Mesendoderm (in vitro differentiated cells): ENCODE results near the gene CTNNA1.

ENCODE experiments used
- DNase-seq: peaks from one replicate; pipeline ENCODE4 v3.0.0; 2013
- H2AK5ac ChIP-seq: 2 replicates; pipeline ENCODE4 v1.6.1; 2013; ENCODE audit warnings: low read length, inconsistent platforms
- H2BK120ac ChIP-seq: 2 replicates; pipeline ENCODE4 v1.6.1; 2013; ENCODE audit warnings: low read depth, mild to moderate bottlenecking, low read length, moderate library complexity, mixed read lengths
- H2BK15ac ChIP-seq: replicated peaks from 2 replicates; pipeline ENCODE4 v1.6.1; 2013; ENCODE audit warnings: low read depth, mild to moderate bottlenecking, moderate library complexity
- H2BK5ac ChIP-seq: 2 replicates; pipeline ENCODE4 v1.6.1; 2013; ENCODE audit warnings: low read length, inconsistent platforms
- H3K18ac ChIP-seq: 2 replicates; pipeline ENCODE4 v1.6.1; 2013; ENCODE audit warnings: mild to moderate bottlenecking, low read length, mixed read lengths
- H3K23ac ChIP-seq: one replicate; pipeline ENCODE4 v1.6.1; 2013; ENCODE audit warnings: low read length
- H3K27ac ChIP-seq: 2 replicates; pipeline ENCODE4 v1.5.1; 2013; ENCODE audit warnings: low read depth, mild to moderate bottlenecking, inconsistent platforms, low read length, moderate library complexity
- H3K27me3 ChIP-seq: 2 replicates; pipeline ENCODE4 v1.6.1; 2013; ENCODE audit warnings: low read length, control low read depth, mild to moderate bottlenecking, inconsistent platforms; ENCODE audit not compliant: insufficient read depth, poor library complexity
- H3K36me3 ChIP-seq: 2 replicates; pipeline ENCODE4 v1.6.1; 2013; ENCODE audit warnings: low read length, inconsistent platforms; ENCODE audit not compliant: control insufficient read depth, insufficient read depth
- H3K4ac ChIP-seq: one replicate; pipeline ENCODE4 v1.6.1; 2013; ENCODE audit warnings: low read depth, mild to moderate bottlenecking, low read length, moderate library complexity
- H3K4me1 ChIP-seq: 2 replicates; pipeline ENCODE4 v1.6.1; 2013; ENCODE audit warnings: low read depth, low read length, inconsistent platforms; ENCODE audit not compliant: control insufficient read depth
- H3K4me2 ChIP-seq: 2 replicates; pipeline ENCODE4 v1.6.1; 2013; ENCODE audit warnings: low read length
- H3K4me3 ChIP-seq: 2 replicates; pipeline ENCODE4 v1.5.1; 2013; ENCODE audit warnings: mild to moderate bottlenecking, low read length
- H3K56ac ChIP-seq: one replicate; pipeline ENCODE4 v1.6.1; 2013; ENCODE audit warnings: low read length
- H3K79me1 ChIP-seq: 2 replicates; pipeline ENCODE4 v1.6.1; 2013; ENCODE audit warnings: low read length, inconsistent platforms
- H3K79me2 ChIP-seq: 2 replicates; pipeline ENCODE4 v1.6.1; 2013; ENCODE audit warnings: mild to moderate bottlenecking, low read length; ENCODE audit not compliant: control insufficient read depth, insufficient read depth
- H3K9ac ChIP-seq: 2 replicates; pipeline ENCODE4 v1.6.1; 2013; ENCODE audit warnings: low read length, inconsistent platforms
- H4K5ac ChIP-seq: one replicate; pipeline ENCODE4 v1.6.1; 2013; ENCODE audit warnings: low read length
- H4K8ac ChIP-seq: one replicate; pipeline ENCODE4 v1.6.1; 2013; ENCODE audit warnings: low read depth, mild to moderate bottlenecking, control low read depth, low read length, moderate library complexity
- WGBS: extraction: QIAGEN DNeasy Blood & Tissue Kit; methylation state at CpG from one replicate; pipeline ENCODE4 v1.1.7; 2013; ENCODE audit warnings: low lambda C conversion rate, missing lambda C conversion rate; ENCODE audit not compliant: insufficient coverage; ENCODE audit errors: extremely low coverage; 5-methylcytosine and 5-hydroxymethylcytosine counted together

The CTNNA1 gene

GRCh38 chr5:138841531-138841930 lies 88.3 kb downstream of the CTNNA1 start:
- H3K79me1 ChIP-seq: peaks cover 16% of the 10 kb centered on the region
- no peak overlapping the region for H4K5ac ChIP-seq
- no peak overlapping the region for H3K4me3 ChIP-seq
- H3K9ac ChIP-seq: no peak overlapping the region
- H3K79me2 ChIP-seq: peaks cover 15% of the 10 kb centered on the region
- H3K4me2 ChIP-seq: no peak overlapping the region
- H2BK120ac ChIP-seq: no peak overlapping the region
- H2BK5ac ChIP-seq: no peak overlapping the region
- DNase-seq: no peak
- H3K23ac ChIP-seq: no peak overlapping the region
- H3K27me3 ChIP-seq: no peaks in the 10 kb centered on the region
- no peak overlapping the region for H3K56ac ChIP-seq
- H3K4ac ChIP-seq: no peak overlapping the region
- no CpG with 5 or more reads among the region's 2 CpGs for WGBS
- H3K18ac ChIP-seq: no peak overlapping the region
- H3K36me3 ChIP-seq: no peaks in the 10 kb centered on the region
- no peak overlapping the region for H2AK5ac ChIP-seq
- H3K27ac ChIP-seq: no peak overlapping the region
- H3K4me1 ChIP-seq: no peaks in the 10 kb centered on the region
- no peak overlapping the region for H4K8ac ChIP-seq
- H2BK15ac ChIP-seq: no peak overlapping the region

- Histone ChIP-seq H3K4me1 (no peaks in the 10 kb centered on the region), H3K4ac (no peak overlapping the region), H3K27me3 (no peaks in the 10 kb centered on the region), H2AK5ac (no peak overlapping the region), H3K79me1 (peaks cover 14% of the 10 kb centered on the region), H3K36me3 (no peaks in the 10 kb centered on the region), H3K9ac (no peak overlapping the region), H4K8ac (no peak overlapping the region), H3K79me2 (peaks cover 17% of the 10 kb centered on the region), H3K23ac (no peak overlapping the region), H3K56ac (no peak overlapping the region), H3K4me3 (no peak overlapping the region), H2BK120ac (no peak overlapping the region), H3K27ac (no peak overlapping the region), H2BK5ac (no peak overlapping the region), H2BK15ac (no peak overlapping the region), H4K5ac (no peak overlapping the region), H3K4me2 (no peak overlapping the region), H3K18ac (no peak overlapping the region)
- no peak for DNase-seq
- WGBS: no CpG with 5 or more reads among the region's 2 CpGs
Measured at GRCh38 chr5:138843316-138844124, 90.3 kb downstream of the CTNNA1 start.

- H3K36me3 ChIP-seq: no peaks in the 10 kb centered on the region
- no CpG with 5 or more reads among the region's 4 CpGs for WGBS
Measured at GRCh38 chr5:138844125-138844461, 90.9 kb downstream of the CTNNA1 start.

GRCh38 chr5:138844812-138845513 lies 91.7 kb downstream of the CTNNA1 start:
- WGBS: no CpG with 5 or more reads among the region's 6 CpGs

More at GRCh38 chr5:138844125-138844461, 90.9 kb downstream of the CTNNA1 start:
- Histone ChIP-seq H2BK15ac (no peak overlapping the region), H4K8ac (no peak overlapping the region), H3K4me3 (no peak overlapping the region), H3K27ac (no peak overlapping the region), H2BK5ac (no peak overlapping the region), H3K23ac (no peak overlapping the region), H3K9ac (no peak overlapping the region), H2AK5ac (no peak overlapping the region), H3K27me3 (no peaks in the 10 kb centered on the region), H3K4me2 (no peak overlapping the region), H3K79me2 (peaks cover 17% of the 10 kb centered on the region), H3K79me1 (peaks cover 14% of the 10 kb centered on the region), H4K5ac (no peak overlapping the region), H3K4me1 (no peaks in the 10 kb centered on the region), H3K18ac (no peak overlapping the region), H2BK120ac (no peak overlapping the region), H3K4ac (no peak overlapping the region), H3K56ac (no peak overlapping the region)
- no peak for DNase-seq

GRCh38 chr5:138849439-138849838 lies 96.2 kb downstream of the CTNNA1 start:
- Histone ChIP-seq H3K4me1 (no peaks in the 10 kb centered on the region), H3K9ac (no peak overlapping the region), H4K8ac (no peak overlapping the region), H3K27me3 (no peaks in the 10 kb centered on the region), H3K79me2 (peaks cover 9% of the 10 kb centered on the region), H3K4me3 (no peak overlapping the region), H3K36me3 (no peaks in the 10 kb centered on the region), H3K18ac (no peak overlapping the region), H2BK120ac (no peak overlapping the region), H3K4me2 (no peak overlapping the region), H3K4ac (no peak overlapping the region), H3K23ac (no peak overlapping the region), H2BK15ac (no peak overlapping the region), H2AK5ac (no peak overlapping the region), H3K79me1 (peaks cover 9% of the 10 kb centered on the region), H3K56ac (no peak overlapping the region), H4K5ac (no peak overlapping the region), H2BK5ac (no peak overlapping the region), H3K27ac (no peak overlapping the region)
- WGBS: no CpG with 5 or more reads among the region's 3 CpGs
- DNase-seq: no peak

More at GRCh38 chr5:138844812-138845513, 91.7 kb downstream of the CTNNA1 start:
- Histone ChIP-seq H2BK5ac (no peak overlapping the region), H3K4me1 (no peaks in the 10 kb centered on the region), H3K79me1 (peaks cover 10% of the 10 kb centered on the region), H4K8ac (no peak overlapping the region), H3K4me2 (no peak overlapping the region), H3K23ac (no peak overlapping the region), H3K9ac (no peak overlapping the region), H3K4me3 (no peak overlapping the region), H3K27ac (no peak overlapping the region), H3K56ac (no peak overlapping the region), H3K27me3 (no peaks in the 10 kb centered on the region), H2BK15ac (no peak overlapping the region), H3K18ac (no peak overlapping the region), H3K36me3 (no peaks in the 10 kb centered on the region), H3K4ac (no peak overlapping the region), H2BK120ac (no peak overlapping the region), H4K5ac (no peak overlapping the region), H2AK5ac (no peak overlapping the region), H3K79me2 (peaks cover 12% of the 10 kb centered on the region)
- no peak for DNase-seq
